Keratinocyte (primary cell): ENCODE measurements around the gene TREH. TPM values are rescaled to one million over a fixed set of nuclear protein-coding genes. Genes with fewer than 3 reads are reported as not detected.

ENCODE experiments used
- DNase-seq: peaks from one replicate; pipeline ENCODE4 v3.0.0-alpha.2; 2011; ENCODE audit warnings: low read depth, missing footprints, low spot score
- FAIRE-seq: peaks from 2 replicates; lab custom pipeline; 2011; peaks lifted over from hg19 to GRCh38; lab: Jason Lieb, UNC
- H2AFZ ChIP-seq: 2 replicates; pipeline ENCODE4 v1.6.0; 2012; ENCODE audit warnings: low read length, control low read depth, inconsistent platforms; ENCODE audit not compliant: control insufficient read depth
- H3K27ac ChIP-seq: 2 replicates; pipeline ENCODE4 v1.5.1; 2011; ENCODE audit warnings: low read length; ENCODE audit not compliant: control insufficient read depth, insufficient read depth
- H3K27me3 ChIP-seq: 3 replicates; pipeline ENCODE4 v1.6.0; 2011; ENCODE audit warnings: low read length; ENCODE audit not compliant: control insufficient read depth, insufficient read depth; ENCODE audit errors: extremely low read depth
- H3K36me3 ChIP-seq, 2 experiments: 2 replicates in 1 of 2; 3 replicates in 1 of 2; pipeline ENCODE4 v1.5.1; 2011; ENCODE audit warnings: low read length in 2 of 2, mild to moderate bottlenecking in 1 of 2; ENCODE audit not compliant: control insufficient read depth in 2 of 2, insufficient read depth in 2 of 2; ENCODE audit errors: extremely low read depth in 1 of 2
- H3K4me1 ChIP-seq: 3 replicates; pipeline ENCODE4 v1.5.1; 2011; ENCODE audit warnings: low read length; ENCODE audit not compliant: control insufficient read depth, insufficient read depth; ENCODE audit errors: extremely low read depth
- H3K4me2 ChIP-seq: 3 replicates; pipeline ENCODE4 v1.6.0; 2011; ENCODE audit warnings: low read depth, low read length; ENCODE audit not compliant: control insufficient read depth, insufficient read depth; ENCODE audit errors: extremely low read depth
- H3K4me3 ChIP-seq, 3 experiments: fragments of 200-600 bp in 1 of 3; sonication (generic) in 1 of 3; 2 replicates in 2 of 3; 3 replicates in 1 of 3; pipeline ENCODE4 v1.5.1; 2011 to 2016; ENCODE audit warnings: low read length in 3 of 3, mild to moderate bottlenecking in 3 of 3, control low read depth in 2 of 3, inconsistent platforms in 1 of 3, low read depth in 1 of 3, mixed read lengths in 1 of 3, mixed run types in 1 of 3, moderate library complexity in 1 of 3; ENCODE audit not compliant: control insufficient read depth in 2 of 3, insufficient read depth in 2 of 3; ENCODE audit errors: extremely low read depth in 1 of 3
- H3K79me2 ChIP-seq: 2 replicates; pipeline ENCODE4 v1.6.0; 2012; ENCODE audit warnings: low read length; ENCODE audit not compliant: control insufficient read depth, insufficient read depth
- H3K9ac ChIP-seq: 3 replicates; pipeline ENCODE4 v1.6.0; 2011; ENCODE audit warnings: low read length; ENCODE audit not compliant: control insufficient read depth, insufficient read depth; ENCODE audit errors: extremely low read depth
- H3K9me1 ChIP-seq: 3 replicates; pipeline ENCODE4 v1.6.0; 2011; ENCODE audit warnings: low read length; ENCODE audit not compliant: control insufficient read depth, insufficient read depth; ENCODE audit errors: extremely low read depth
- H3K9me3 ChIP-seq: 2 replicates; pipeline ENCODE4 v1.5.1; 2012; ENCODE audit warnings: low read depth, low read length; ENCODE audit not compliant: control insufficient read depth
- H4K20me1 ChIP-seq: 3 replicates; pipeline ENCODE4 v1.6.0; 2011; ENCODE audit warnings: low read length; ENCODE audit not compliant: control insufficient read depth, insufficient read depth; ENCODE audit errors: extremely low read depth
- CTCF ChIP-seq, 3 experiments: IDR thresholded peaks in 1 of 3; conservative IDR thresholded peaks in 1 of 3; optimal IDR thresholded peaks in 1 of 3; 2 replicates in 2 of 3; 3 replicates in 1 of 3; pipeline versions ENCODE3 to v1.5.1; 2011; ENCODE audit warnings: low read length in 3 of 3, mild to moderate bottlenecking in 3 of 3, moderate library complexity in 2 of 3, control low read depth in 1 of 3, inconsistent platforms in 1 of 3; ENCODE audit not compliant: insufficient read depth in 2 of 3; ENCODE audit errors: extremely low read depth in 1 of 3
- EZH2 ChIP-seq: IDR thresholded peaks from one replicate; pipeline ENCODE4 v1.6.1; 2012; ENCODE audit warnings: inconsistent platforms, mild to moderate bottlenecking, low read length, moderate library complexity
- dilution Hi-C: fragments of 300-500 bp; cut with MboI; formaldehyde crosslinking; loops from one replicate; pipeline ENCODE4 v1.7.0; 2020; ENCODE audit warnings: low sequenced_read_pairs; ENCODE audit not compliant: extremely low pct_ligation_motif_present
- polyA plus RNA-seq, 5 experiments: library from polyadenylated mRNA; depleted of rRNA in 3 of 5; stranded (reverse) in 3 of 5; stranded (forward) in 1 of 5; unstranded in 1 of 5; fragments of >200 nt; gene quantifications; 1 replicate in 1 of 5; 2 replicates in 3 of 5; 3 replicates in 1 of 5; pipeline versions ENCODE4 v1.2.1 to v1.2.3, GENCODE V29; 2011 to 2012; ENCODE audit warnings: missing spikeins in 2 of 5, low read depth in 1 of 5, low replicate concordance in 1 of 5

The TREH gene
- polyA plus RNA-seq, 1 donor (not counting 4 experiments of a cell fraction or from before 2014, with no cell fraction given), result not detected

GRCh38 chr11:118690553-118691304 is 11.3 kb upstream of the TREH start:
- H3K4me3 ChIP-seq, result no peak overlapping the region
- H3K9ac ChIP-seq, result no peak overlapping the region
- H4K20me1 ChIP-seq, result no peaks in the 10 kb centered on the region
- no peaks in the 10 kb centered on the region for H3K79me2 ChIP-seq
- TF ChIP-seq EZH2, result no peak
- no peak for TF ChIP-seq CTCF (optimal IDR thresholded peaks at IDR 0.05 in 1 of 3, IDR thresholded peaks at IDR 0.05 in 1 of 3, conservative IDR thresholded peaks at IDR 0.05 in 1 of 3; ENCODE audit: extremely low read depth in 1 of 3, insufficient read depth in 2 of 3, low read length in 3 of 3)
- FAIRE-seq (no peak), DNase-seq (no peak)
- H3K4me1 ChIP-seq, result peaks cover 34% of the 10 kb centered on the region
- dilution Hi-C loops, result no loop called here
- peak overlapping the region; percentile 30 for H2AFZ ChIP-seq
- H3K9me1 ChIP-seq, result no peaks in the 10 kb centered on the region
- no peaks in the 10 kb centered on the region for H3K36me3 ChIP-seq
- no peaks in the 10 kb centered on the region for H3K27me3 ChIP-seq
- peak overlapping the region; percentile 69 for H3K4me2 ChIP-seq
- H3K27ac ChIP-seq, result peak overlapping the region; percentile 52
- no peaks in the 10 kb centered on the region for H3K9me3 ChIP-seq

- Histone ChIP-seq H3K9me3 (no peaks in the 10 kb centered on the region), H3K4me2 (peak overlapping the region; percentile 69), H3K27me3 (no peaks in the 10 kb centered on the region), H3K27ac (peak overlapping the region; percentile 52), H3K9me1 (no peaks in the 10 kb centered on the region), H3K9ac (peak overlapping the region; percentile 69), H3K4me3 (peak overlapping the region in 1 of 3 experiments; percentile 54), H4K20me1 (no peaks in the 10 kb centered on the region), H3K79me2 (no peaks in the 10 kb centered on the region), H3K4me1 (peaks cover 34% of the 10 kb centered on the region), H2AFZ (peak overlapping the region; percentile 80), H3K36me3 (no peaks in the 10 kb centered on the region)
- peak; percentile 34 for FAIRE-seq
- dilution Hi-C loops, result no loop called here
- TF ChIP-seq CTCF (optimal IDR thresholded peaks at IDR 0.05 in 1 of 3, IDR thresholded peaks at IDR 0.05 in 1 of 3, conservative IDR thresholded peaks at IDR 0.05 in 1 of 3; ENCODE audit: extremely low read depth in 1 of 3, insufficient read depth in 2 of 3, low read length in 3 of 3) (peak; percentile 59 to 99 (median 87)), EZH2 (no peak)
- peak; percentile 82 for DNase-seq
Measured at GRCh38 chr11:118689852-118690552, 10.6 kb upstream of the TREH start.
